K562 (cell line): Measurements from ENCODE around the gene IQCN. TPM values are rescaled to one million over a fixed set of nuclear protein-coding genes. Genes with fewer than 3 reads are reported as not detected.

ENCODE experiments used
- CBX8 ChIP-seq: fragments of 200-600 bp; sonication (generic); IDR thresholded peaks from 2 replicates; pipeline ENCODE4 v1.6.1; 2012; ENCODE audit warnings: borderline replicate concordance, mixed run types, low read depth, mild to moderate bottlenecking, moderate library complexity, mixed read lengths, low read length, control low read depth, inconsistent platforms; ENCODE audit not compliant: poor library complexity, severe bottlenecking; ENCODE audit errors: extremely low read depth
- DMBX1 ChIP-seq: fragments of 250-450 bp; sonication (Bioruptor Pico); IDR thresholded peaks from 2 replicates; pipeline ENCODE4 v1.8.0; 2022; ENCODE audit warnings: inconsistent platforms, mild to moderate bottlenecking, moderate library complexity, borderline replicate concordance
- GABPB1 ChIP-seq: sonication (generic); formaldehyde crosslinking; IDR thresholded peaks from 2 replicates; pipeline ENCODE4 v1.8.0; 2022; ENCODE audit warnings: mild to moderate bottlenecking, missing genetic modification reagents
- MLX ChIP-seq, 2 experiments: fragments of 450-650 bp in 1 of 2; sonication (generic) in 1 of 2; formaldehyde crosslinking; conservative IDR thresholded peaks; 2 replicates each; pipeline versions ENCODE4 v1.4.0 to v1.8.1; 2020 to 2022; ENCODE audit warnings: mild to moderate bottlenecking in 1 of 2, missing genetic modification reagents in 1 of 2
- NCOA1 ChIP-seq: fragments of 450-650 bp; IDR thresholded peaks from 2 replicates; pipeline ENCODE4 v1.6.1; 2016; ENCODE audit warnings: low read depth
- SREBF2 ChIP-seq: sonication (generic); formaldehyde crosslinking; IDR thresholded peaks from 2 replicates; pipeline ENCODE4 v1.4.0; 2020; ENCODE audit warnings: mild to moderate bottlenecking, missing genetic modification reagents
- STAT6 ChIP-seq: sonication (generic); formaldehyde crosslinking; IDR thresholded peaks from 2 replicates; pipeline ENCODE4 v1.8.1; 2023; ENCODE audit warnings: mild to moderate bottlenecking, missing genetic modification reagents
- TRIM24 ChIP-seq, 2 experiments: fragments of 450-650 bp; IDR thresholded peaks; 2 replicates each; pipeline ENCODE4 v1.6.1; 2016
- ZFP36 ChIP-seq: fragments of 150-350 bp; IDR thresholded peaks from 2 replicates; pipeline ENCODE4 v1.6.1; 2018; ENCODE audit warnings: low read length, low read depth; ENCODE audit not compliant: partially characterized antibody
- ZKSCAN3 ChIP-seq: fragments of 250-450 bp; sonication (Bioruptor Pico); IDR thresholded peaks from 2 replicates; pipeline ENCODE4 v1.4.0; 2020
- ZKSCAN8 ChIP-seq: fragments of 200-800 bp; sonication (Bioruptor generic); IDR thresholded peaks from 2 replicates; pipeline ENCODE4 v1.6.1; 2016; ENCODE audit warnings: missing genetic modification characterization, missing compliant biosample characterization
- ZNF232 ChIP-seq: sonication (generic); formaldehyde crosslinking; IDR thresholded peaks from 2 replicates; pipeline ENCODE4 v1.8.0; 2022; ENCODE audit warnings: mild to moderate bottlenecking, missing genetic modification reagents
- ZNF347 ChIP-seq: fragments of 450-650 bp; formaldehyde crosslinking; IDR thresholded peaks from 2 replicates; pipeline ENCODE4 v1.4.0; 2020; ENCODE audit warnings: low read depth, mild to moderate bottlenecking, moderate library complexity
- ZNF518B ChIP-seq: fragments of 250-450 bp; sonication (Bioruptor Pico); IDR thresholded peaks from 2 replicates; pipeline ENCODE4 v1.5.0; 2021; ENCODE audit warnings: mild to moderate bottlenecking, moderate library complexity
- ZNF75A ChIP-seq: fragments of 450-650 bp; formaldehyde crosslinking; IDR thresholded peaks from 2 replicates; pipeline ENCODE4 v1.4.0; 2020; ENCODE audit warnings: mild to moderate bottlenecking
- ZNF778 ChIP-seq: fragments of 450-650 bp; formaldehyde crosslinking; IDR thresholded peaks from 2 replicates; pipeline ENCODE4 v1.4.0; 2020; ENCODE audit warnings: mild to moderate bottlenecking, moderate library complexity
- polyA plus RNA-seq, 8 experiments: library from polyadenylated mRNA; depleted of rRNA in 4 of 8; stranded (reverse) in 5 of 8; unstranded in 3 of 8; fragments of >200 nt; fragmentation: Nextera tagmentation in 2 of 8; fragmentation: Illumina TruSeq in 1 of 8; extraction: Ambion mirVana in 2 of 8; extraction: Trizol in 1 of 8; gene quantifications; 2 replicates each; pipeline versions ENCODE4 v1.2.1 to v1.2.3, GENCODE V29; 2011 to 2014; ENCODE audit warnings: inconsistent platforms in 1 of 8, missing spikeins in 1 of 8
- total RNA-seq, 7 experiments: library from RNA; depleted of rRNA in 6 of 7; stranded (reverse); fragments of >200 nt in 6 of 7; fragmentation: Illumina TruSeq in 2 of 7; extraction: Trizol in 2 of 7; gene quantifications; 2 replicates each; pipeline versions ENCODE4 v1.2.1 to v1.2.3, GENCODE V29; 2011 to 2021; ENCODE audit warnings: low replicate concordance in 1 of 7

The IQCN gene
- total and polyA plus RNA-seq, 9 of the 15 experiments (the other 6 are each of a cell fraction or from before 2014, with no cell fraction given), result 0.01 to 0.07 (median 0.04) TPM; not detected in 3

- TF ChIP-seq MLX (CRISPR knock-in tag; conservative IDR thresholded peaks at IDR 0.05), result no peak
- TF ChIP-seq GABPB1 (CRISPR knock-in tag), result peak; percentile 72
- no peak for TF ChIP-seq ZNF347 (CRISPR knock-in tag)
- TF ChIP-seq TRIM24 (IDR thresholded peaks at IDR 0.05), result 0 out of 4 replicates have a peak, but pooled peaks of 1 of the 2 experiments have one; percentile 30
- TF ChIP-seq NCOA1, result no peak; the same call in none of the 2 replicates
- TF ChIP-seq ZFP36, result no peak
- TF ChIP-seq ZNF518B (CRISPR knock-in tag), result no peak
- TF ChIP-seq ZNF232 (CRISPR knock-in tag), result peak; percentile 77; the same call in 1 of the 2 replicates
- peak; percentile 16; the same call in 1 of the 2 replicates for TF ChIP-seq ZKSCAN8 (CRISPR knock-in tag)
- no peak; the same call in 1 of the 2 replicates for TF ChIP-seq DMBX1 (CRISPR knock-in tag)
- no peak for TF ChIP-seq SREBF2 (CRISPR knock-in tag)
- TF ChIP-seq ZKSCAN3, result no peak
- TF ChIP-seq STAT6 (CRISPR knock-in tag), result no peak
- no peak for TF ChIP-seq ZNF75A (CRISPR knock-in tag)
- no peak for TF ChIP-seq ZNF778 (CRISPR knock-in tag)
- TF ChIP-seq CBX8, result no peak
Observed at GRCh38 chr19:18291590-18292461, 17.6 kb upstream of the IQCN start (continued).
